ENCODE data around the gene KIF23.

KIF23 gene

GRCh38 chr15:69413822-69414700 lies at the start of gene KIF23:
KIF23 (plus strand) TSS chr15:69414349; CDS start chr15:69414466, 117 bp downstream.
- Histone ChIP-seq H3K27me3 (replicated peaks; ENCODE audit: control insufficient read depth, insufficient read depth, low read length) (no peaks in the 10 kb centered on the region), H3K36me3 (ENCODE audit: control insufficient read depth, insufficient read depth, low read length) (peaks cover 3% of the 10 kb centered on the region), H3K4me3 (replicated peaks; ENCODE audit: low read depth, low read length) (peak within 1 kb of the TSS; percentile 94)
- TF ChIP-seq CTCF (IDR thresholded peaks at IDR 0.05; ENCODE audit: insufficient read depth, low read length, poor library complexity, severe bottlenecking): no peak
- peak; percentile 95 for DNase-seq (ENCODE audit: extremely low read depth, insufficient read length)

GRCh38 chr15:69367236-69367635 lies 46.9 kb upstream of the KIF23 start:
- Histone ChIP-seq H3K36me3 (ENCODE audit: control insufficient read depth, insufficient read depth, low read length) (no peaks in the 10 kb centered on the region), H3K27me3 (replicated peaks; ENCODE audit: control insufficient read depth, insufficient read depth, low read length) (no peaks in the 10 kb centered on the region), H3K4me3 (replicated peaks; ENCODE audit: low read depth, low read length) (no peak overlapping the region)
- TF ChIP-seq CTCF (IDR thresholded peaks at IDR 0.05; ENCODE audit: insufficient read depth, low read length, poor library complexity, severe bottlenecking): no peak
- DNase-seq (ENCODE audit: extremely low read depth, insufficient read length): no peak

GRCh38 chr15:69369631-69370030 lies 44.5 kb upstream of the KIF23 start:
- Histone ChIP-seq H3K4me3 (replicated peaks; ENCODE audit: low read depth, low read length) (no peak overlapping the region), H3K27me3 (replicated peaks; ENCODE audit: control insufficient read depth, insufficient read depth, low read length) (no peaks in the 10 kb centered on the region), H3K36me3 (ENCODE audit: control insufficient read depth, insufficient read depth, low read length) (no peaks in the 10 kb centered on the region)
- TF ChIP-seq CTCF (IDR thresholded peaks at IDR 0.05; ENCODE audit: insufficient read depth, low read length, poor library complexity, severe bottlenecking): no peak
- no peak for DNase-seq (ENCODE audit: extremely low read depth, insufficient read length)

- Histone ChIP-seq H3K36me3 (ENCODE audit: control insufficient read depth, insufficient read depth, low read length) (no peaks in the 10 kb centered on the region), H3K4me3 (replicated peaks; ENCODE audit: low read depth, low read length) (no peak overlapping the region), H3K27me3 (replicated peaks; ENCODE audit: control insufficient read depth, insufficient read depth, low read length) (no peaks in the 10 kb centered on the region; the same call in none of the 2 replicates)
- no peak for TF ChIP-seq CTCF (IDR thresholded peaks at IDR 0.05; ENCODE audit: insufficient read depth, low read length, poor library complexity, severe bottlenecking)
- no peak for DNase-seq (ENCODE audit: extremely low read depth, insufficient read length)
These were observed 40.7 kb upstream of the KIF23 start for GRCh38 chr15:69373406-69373805.

GRCh38 chr15:69375151-69375790 lies 38.9 kb upstream of the KIF23 start:
- Histone ChIP-seq H3K27me3 (replicated peaks; ENCODE audit: control insufficient read depth, insufficient read depth, low read length) (no peaks in the 10 kb centered on the region; the same call in none of the 2 replicates), H3K36me3 (ENCODE audit: control insufficient read depth, insufficient read depth, low read length) (no peaks in the 10 kb centered on the region), H3K4me3 (replicated peaks; ENCODE audit: low read depth, low read length) (no peak overlapping the region)
- no peak for TF ChIP-seq CTCF (IDR thresholded peaks at IDR 0.05; ENCODE audit: insufficient read depth, low read length, poor library complexity, severe bottlenecking)
- DNase-seq (ENCODE audit: extremely low read depth, insufficient read length): no peak
